ENCODE results near the gene PADI1.

The PADI1 gene

GRCh38 chr1:17245816-17246325 lies 40.9 kb downstream of the PADI1 start (continued):
- TF ChIP-seq CTCF (tag by site-specific recombination; IDR thresholded peaks at IDR 0.05) (no peak), ZNF692 (tag by site-specific recombination; IDR thresholded peaks at IDR 0.05) (no peak), ZNF571 (tag by site-specific recombination; IDR thresholded peaks at IDR 0.05) (no peak)

- CTCF ChIA-PET: interaction anchor here (0.5 to 3.1 kb wide), 5 partner anchors 10 to 1987 kb away, joined by 3 to 16 read pairs (median 4); no protein-coding TSS in a partner anchor
- Histone ChIP-seq H3K4me1 (ENCODE audit: control insufficient read depth, insufficient read depth, low read length) (no peaks in the 10 kb centered on the region), H3K27ac (ENCODE audit: extremely low read depth, low read depth, low read length) (no peak overlapping the region), H3K4me3 (ENCODE audit: low read depth, low read length) (no peak overlapping the region), H3K36me3 (ENCODE audit: control insufficient read depth in 2 of 2, insufficient read depth in 1 of 2, low read length in 2 of 2) (no peaks in the 10 kb centered on the region), H3K9me3 (ENCODE audit: control insufficient read depth, insufficient read depth, low read depth, low read length) (no peaks in the 10 kb centered on the region)
- TF ChIP-seq TCF7L2 (IDR thresholded peaks at IDR 0.05; ENCODE audit: borderline replicate concordance, low read depth, low read length): no peak
- no peak for TF ChIP-seq RBAK (tag by site-specific recombination; IDR thresholded peaks at IDR 0.05)
- no peak for TF ChIP-seq KLF10 (tag by site-specific recombination; IDR thresholded peaks at IDR 0.05)
- no peak for TF ChIP-seq KLF16 (tag by site-specific recombination; IDR thresholded peaks at IDR 0.05)
- TF ChIP-seq SP7 (tag by site-specific recombination; IDR thresholded peaks at IDR 0.05): no peak
- TF ChIP-seq ZNF354C (tag by site-specific recombination; IDR thresholded peaks at IDR 0.05; ENCODE audit: borderline replicate concordance, low read depth): no peak
- TF ChIP-seq ZNF350 (tag by site-specific recombination; IDR thresholded peaks at IDR 0.05): no peak
- no peak for TF ChIP-seq ZNF18 (tag by site-specific recombination; IDR thresholded peaks at IDR 0.05)
- TF ChIP-seq WT1 (tag by site-specific recombination; IDR thresholded peaks at IDR 0.05): no peak
- TF ChIP-seq ZSCAN16 (tag by site-specific recombination; IDR thresholded peaks at IDR 0.05): no peak
- TF ChIP-seq ZFP37 (tag by site-specific recombination; IDR thresholded peaks at IDR 0.05): no peak
- no peak for TF ChIP-seq ZNF266 (tag by site-specific recombination; IDR thresholded peaks at IDR 0.05; ENCODE audit: low read depth)
- TF ChIP-seq ZNF510 (tag by site-specific recombination; IDR thresholded peaks at IDR 0.05; ENCODE audit: insufficient replicate concordance): no peak
- TF ChIP-seq ZNF335 (tag by site-specific recombination; conservative IDR thresholded peaks at IDR 0.05): no peak
- no peak for TF ChIP-seq ZNF10 (tag by site-specific recombination; IDR thresholded peaks at IDR 0.05)
- TF ChIP-seq BCL11A (tag by site-specific recombination; IDR thresholded peaks at IDR 0.05; ENCODE audit: low read depth): no peak
- TF ChIP-seq ZNF174 (tag by site-specific recombination; IDR thresholded peaks at IDR 0.05): no peak
- TF ChIP-seq ZSCAN23 (tag by site-specific recombination; IDR thresholded peaks at IDR 0.05): no peak
- no peak for TF ChIP-seq HOXC10 (CRISPR knock-in tag; IDR thresholded peaks at IDR 0.05)
- no peak for TF ChIP-seq ZNF37A (tag by site-specific recombination; IDR thresholded peaks at IDR 0.05)
- POLR2A ChIA-PET: no interaction called here
These were observed 42.0 kb downstream of the PADI1 start for GRCh38 chr1:17246971-17247370.

Data from HEK293 (cell line).